RWPE1 (cell line): ENCODE data around the gene PRAME.

ENCODE experiments used
- CTCF ChIA-PET: fragments of 350-600 bp; sonication (Branson Sonifier 250); formaldehyde crosslinking; extraction: SDS; loops from one replicate; lab custom pipeline; 2021; lab: Yijun Ruan, JAX
- POLR2A ChIA-PET: fragments of 400-600 bp; formaldehyde crosslinking; extraction: SDS; loops from one replicate; lab custom pipeline; 2020; ENCODE audit warnings: antibody characterized with exemption; ENCODE audit not compliant: low non-redundant PET; lab: Yijun Ruan, JAX
- DNase-seq: peaks from one replicate; pipeline ENCODE4 v3.0.0; 2012; ENCODE audit warnings: low spot score
- H3K27ac ChIP-seq: fragments of 450-650 bp; 2 replicates; pipeline ENCODE4 v1.5.1; 2017
- TF ChIP-seq, protein P1 (sequence below): fragments of 450-650 bp; conservative IDR thresholded peaks from 2 replicates; pipeline ENCODE4 v1.5.1; 2017; ENCODE audit warnings: low read depth, mild to moderate bottlenecking

The PRAME gene

DNA sequence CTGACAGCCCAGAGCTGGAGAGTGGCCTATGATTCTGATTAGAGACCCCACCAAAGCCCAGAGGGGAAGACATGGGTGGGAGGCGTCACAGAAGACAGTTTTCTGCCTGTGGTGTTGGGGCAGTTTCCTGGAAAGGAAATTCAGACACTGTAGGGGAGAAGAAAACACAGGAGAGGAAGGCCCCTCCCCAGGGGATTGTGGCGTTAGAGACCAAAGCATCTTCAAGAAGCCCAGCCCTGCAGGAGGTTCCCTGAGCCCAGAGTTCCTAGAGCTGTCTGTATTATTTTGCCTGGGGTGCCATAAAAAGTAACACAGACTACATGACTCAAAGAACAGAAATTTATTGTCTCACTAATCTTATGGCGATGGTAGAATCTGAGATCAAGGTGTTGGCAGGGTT, 40.2 kb upstream of the PRAME start:
- DNase-seq: no peak
- TF ChIP-seq, protein P1, sequence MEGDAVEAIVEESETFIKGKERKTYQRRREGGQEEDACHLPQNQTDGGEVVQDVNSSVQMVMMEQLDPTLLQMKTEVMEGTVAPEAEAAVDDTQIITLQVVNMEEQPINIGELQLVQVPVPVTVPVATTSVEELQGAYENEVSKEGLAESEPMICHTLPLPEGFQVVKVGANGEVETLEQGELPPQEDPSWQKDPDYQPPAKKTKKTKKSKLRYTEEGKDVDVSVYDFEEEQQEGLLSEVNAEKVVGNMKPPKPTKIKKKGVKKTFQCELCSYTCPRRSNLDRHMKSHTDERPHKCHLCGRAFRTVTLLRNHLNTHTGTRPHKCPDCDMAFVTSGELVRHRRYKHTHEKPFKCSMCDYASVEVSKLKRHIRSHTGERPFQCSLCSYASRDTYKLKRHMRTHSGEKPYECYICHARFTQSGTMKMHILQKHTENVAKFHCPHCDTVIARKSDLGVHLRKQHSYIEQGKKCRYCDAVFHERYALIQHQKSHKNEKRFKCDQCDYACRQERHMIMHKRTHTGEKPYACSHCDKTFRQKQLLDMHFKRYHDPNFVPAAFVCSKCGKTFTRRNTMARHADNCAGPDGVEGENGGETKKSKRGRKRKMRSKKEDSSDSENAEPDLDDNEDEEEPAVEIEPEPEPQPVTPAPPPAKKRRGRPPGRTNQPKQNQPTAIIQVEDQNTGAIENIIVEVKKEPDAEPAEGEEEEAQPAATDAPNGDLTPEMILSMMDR: no peak
- CTCF ChIA-PET: no interaction called here
- H3K27ac ChIP-seq: no peak overlapping the region
- POLR2A ChIA-PET: no interaction called here

DNA sequence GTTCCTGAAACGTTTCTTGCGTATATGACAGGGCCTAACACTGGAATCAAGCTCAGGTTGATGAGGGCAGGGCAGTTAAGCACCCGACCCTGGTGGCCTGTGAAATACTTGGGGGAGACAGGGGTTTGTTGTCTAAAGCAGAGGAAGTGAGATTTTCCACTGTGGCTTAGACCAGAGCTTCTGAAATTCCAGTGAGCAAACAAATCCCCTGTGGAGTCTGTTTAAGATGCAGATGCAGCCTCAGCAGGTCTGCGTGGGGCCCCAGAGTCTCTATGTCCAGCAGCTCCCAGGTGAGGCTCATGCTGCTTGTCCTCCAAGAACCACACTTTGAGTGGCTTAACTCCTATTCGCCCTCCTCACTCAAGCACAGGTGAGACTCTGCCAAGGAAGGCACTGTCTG, 39.1 kb upstream of the PRAME start:
- CTCF ChIA-PET: interaction anchor here (1.0 kb wide), 1 partner anchor 112 kb away, joined by 4 read pairs; no protein-coding TSS in a partner anchor
- TF ChIP-seq, protein P1: no peak
- no peak overlapping the region for H3K27ac ChIP-seq
- POLR2A ChIA-PET: no interaction called here
- no peak for DNase-seq

DNA sequence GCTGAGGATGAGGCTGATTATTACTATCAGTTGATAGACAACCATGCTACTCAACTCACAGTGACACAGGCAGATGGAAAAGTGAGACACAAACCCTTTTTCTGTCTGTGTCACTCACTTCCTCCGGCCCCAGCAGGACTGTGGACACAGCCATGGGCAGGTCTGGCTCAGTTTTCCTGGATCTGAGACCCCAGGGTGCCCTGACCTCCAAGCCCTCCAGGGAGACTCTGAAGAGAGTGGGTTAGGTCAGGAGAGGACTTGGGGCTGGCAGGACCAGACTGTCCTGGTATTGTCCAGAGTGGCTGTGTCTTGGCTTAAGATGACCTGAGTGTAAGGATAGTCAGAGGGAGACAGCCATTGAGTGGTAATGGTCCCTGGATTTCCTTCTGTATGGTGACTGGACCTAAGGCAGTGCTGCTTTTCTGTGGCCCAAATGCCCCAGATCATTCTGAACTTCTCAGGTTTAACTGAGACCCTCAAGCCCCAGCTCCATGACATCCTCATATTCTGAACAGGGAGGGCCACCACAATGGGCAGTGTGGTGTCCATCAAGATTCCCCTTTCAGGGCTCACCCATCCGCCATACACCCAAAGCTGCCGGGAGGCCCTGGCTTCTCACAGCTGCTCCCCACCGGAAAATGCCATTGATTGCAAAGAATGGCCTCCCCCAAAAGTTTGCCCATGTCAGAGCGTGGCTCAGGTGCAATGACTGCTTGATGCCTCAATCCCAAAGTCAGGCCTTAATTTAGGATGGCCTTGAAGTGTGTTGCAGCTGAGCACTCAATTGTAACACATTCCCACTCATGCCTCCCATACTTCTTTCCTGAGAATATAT, 36.2 kb upstream of the PRAME start:
- ChIA-PET POLR2A (no interaction called here), CTCF (no interaction called here)
- TF ChIP-seq, protein P1: no peak
- DNase-seq: no peak
- H3K27ac ChIP-seq: no peak overlapping the region

DNA sequence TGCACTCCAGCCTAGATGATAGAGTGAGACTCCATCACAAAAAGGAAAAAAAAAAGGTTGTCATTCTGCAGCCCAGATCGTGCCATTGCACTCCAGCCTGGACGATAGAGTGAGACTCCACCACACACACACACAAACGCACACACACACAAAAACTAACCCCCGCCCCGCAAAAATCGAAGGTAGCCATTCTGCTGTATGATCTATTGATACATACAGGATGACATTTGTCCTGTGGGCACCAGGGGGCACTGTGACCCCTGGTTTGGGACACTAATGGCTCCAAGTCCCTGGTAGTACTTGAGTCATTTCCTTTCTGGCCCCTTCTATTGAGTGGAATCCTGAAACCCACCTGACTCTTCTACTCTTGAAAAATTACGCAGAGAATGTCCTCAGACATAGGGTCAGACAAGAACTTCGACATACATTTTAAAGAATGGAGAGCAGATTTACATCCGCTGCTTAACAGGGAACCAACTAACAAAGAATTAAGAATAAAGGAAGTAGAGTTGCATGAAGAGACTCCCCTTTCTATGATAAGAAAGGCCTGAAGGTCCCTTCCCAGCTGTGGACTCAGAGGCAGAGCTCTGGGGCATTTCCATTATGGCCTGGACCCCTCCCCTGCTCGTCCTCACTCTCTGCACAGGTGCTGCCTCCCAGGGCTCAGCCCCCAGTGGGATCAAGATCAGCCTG, 35.0 kb upstream of the PRAME start:
- DNase-seq: no peak
- ChIA-PET CTCF (no interaction called here), POLR2A (no interaction called here)
- no peak overlapping the region for H3K27ac ChIP-seq
- TF ChIP-seq, protein P1: peak; percentile 49

DNA sequence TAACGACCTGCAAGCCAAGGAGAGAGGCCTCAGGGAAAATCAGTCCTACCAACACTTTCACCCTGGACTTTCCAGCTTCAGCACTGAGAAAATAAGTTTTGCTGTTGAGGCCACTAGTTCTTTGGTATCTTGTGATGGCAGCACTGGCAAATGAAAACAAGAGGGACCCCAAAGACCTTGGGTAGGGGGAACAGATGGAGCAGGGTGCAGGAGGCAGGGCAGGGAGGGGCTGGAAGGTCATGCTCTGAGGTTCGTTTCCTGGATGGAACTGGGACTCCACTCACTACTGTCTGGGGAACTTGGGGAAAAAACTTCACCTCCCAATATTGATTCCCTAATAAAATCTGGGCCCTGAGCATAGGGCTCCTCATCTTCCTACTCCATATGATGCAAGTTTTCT, 34.2 kb upstream of the PRAME start:
- DNase-seq: no peak
- TF ChIP-seq, protein P1: no peak
- CTCF ChIA-PET: no interaction called here
- POLR2A ChIA-PET: no interaction called here
- no peak overlapping the region for H3K27ac ChIP-seq

DNA sequence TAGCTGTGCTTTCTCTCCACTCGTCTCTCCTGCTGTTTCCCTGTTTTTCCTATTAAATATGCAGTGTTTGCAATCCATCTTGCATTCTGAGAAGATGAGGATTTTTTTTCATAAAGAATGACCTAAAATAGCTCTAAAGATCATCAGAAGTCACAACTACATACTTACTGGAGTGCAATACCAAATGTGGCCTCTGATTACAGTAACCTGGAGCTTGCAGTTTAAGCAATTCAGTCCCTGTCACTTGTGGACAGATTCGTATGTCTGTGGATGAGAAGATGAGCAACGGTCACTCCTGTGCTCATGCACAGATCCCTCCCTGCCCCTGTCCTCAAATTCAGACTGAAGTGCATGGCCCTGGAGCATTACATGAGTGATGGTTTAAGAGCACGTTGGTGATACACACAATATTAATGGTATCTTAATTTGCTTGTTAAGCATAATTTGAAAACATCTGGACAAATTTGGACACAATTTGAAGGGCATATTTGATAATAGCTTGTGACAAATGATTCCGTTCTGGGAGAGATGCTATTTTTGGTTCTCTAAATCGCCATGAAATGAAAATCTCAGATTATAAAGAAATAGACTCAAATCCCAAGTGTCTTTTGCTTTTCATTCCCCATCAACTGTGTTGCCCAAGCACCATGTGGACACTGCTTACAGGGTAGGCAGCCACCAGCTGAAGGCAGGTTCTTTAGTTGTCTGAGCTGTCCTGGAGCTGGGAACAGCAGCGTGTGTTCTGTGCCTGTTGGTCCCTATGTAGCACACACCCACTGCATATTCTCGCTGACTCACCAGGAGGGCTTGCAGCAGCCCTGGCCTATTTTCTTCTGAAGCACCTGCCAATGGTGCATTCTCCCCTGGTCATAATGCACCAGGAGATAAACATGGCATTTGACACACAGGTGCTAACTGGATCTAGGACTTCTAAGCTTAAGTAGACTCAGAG, 32.6 kb upstream of the PRAME start:
- H3K27ac ChIP-seq: no peak overlapping the region
- no peak for DNase-seq
- TF ChIP-seq, protein P1: no peak
- ChIA-PET CTCF (no interaction called here), POLR2A (no interaction called here)
